ENCODE data around the gene GCG.

DNA sequence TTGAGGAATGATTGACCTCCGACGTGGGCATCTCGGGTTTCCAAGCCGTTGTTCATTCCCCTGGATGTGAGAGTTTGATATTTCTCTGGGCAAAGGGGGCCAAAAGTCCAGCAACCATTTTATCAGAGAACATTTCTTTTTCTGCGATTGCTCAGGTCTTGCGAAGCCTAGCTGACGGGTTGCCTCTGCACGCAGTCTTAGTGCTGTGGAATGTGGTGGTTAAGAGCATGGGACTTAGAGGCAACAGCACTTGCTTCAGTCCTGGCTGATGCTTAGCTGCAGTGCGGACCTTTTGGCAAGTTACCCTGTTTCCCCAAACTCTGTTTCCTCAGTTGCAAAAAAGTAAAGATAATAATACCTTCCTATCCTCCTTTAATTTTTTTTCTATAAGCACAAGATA lies 46.2 kb upstream of the GCG start:
- TF ChIP-seq, protein P1, sequence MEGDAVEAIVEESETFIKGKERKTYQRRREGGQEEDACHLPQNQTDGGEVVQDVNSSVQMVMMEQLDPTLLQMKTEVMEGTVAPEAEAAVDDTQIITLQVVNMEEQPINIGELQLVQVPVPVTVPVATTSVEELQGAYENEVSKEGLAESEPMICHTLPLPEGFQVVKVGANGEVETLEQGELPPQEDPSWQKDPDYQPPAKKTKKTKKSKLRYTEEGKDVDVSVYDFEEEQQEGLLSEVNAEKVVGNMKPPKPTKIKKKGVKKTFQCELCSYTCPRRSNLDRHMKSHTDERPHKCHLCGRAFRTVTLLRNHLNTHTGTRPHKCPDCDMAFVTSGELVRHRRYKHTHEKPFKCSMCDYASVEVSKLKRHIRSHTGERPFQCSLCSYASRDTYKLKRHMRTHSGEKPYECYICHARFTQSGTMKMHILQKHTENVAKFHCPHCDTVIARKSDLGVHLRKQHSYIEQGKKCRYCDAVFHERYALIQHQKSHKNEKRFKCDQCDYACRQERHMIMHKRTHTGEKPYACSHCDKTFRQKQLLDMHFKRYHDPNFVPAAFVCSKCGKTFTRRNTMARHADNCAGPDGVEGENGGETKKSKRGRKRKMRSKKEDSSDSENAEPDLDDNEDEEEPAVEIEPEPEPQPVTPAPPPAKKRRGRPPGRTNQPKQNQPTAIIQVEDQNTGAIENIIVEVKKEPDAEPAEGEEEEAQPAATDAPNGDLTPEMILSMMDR (IDR thresholded peaks at IDR 0.05), result no peak
- TF ChIP-seq POLR2A (IDR thresholded peaks at IDR 0.05), result no peak
